OCI-M2 (cell line): Measurements from ENCODE around the gene ADGRV1.
A peak's percentile ranks its signal among the peaks of the same experiment; 100 is the strongest.
"Not testable (repeated sequence)": the region's sequence is repeated elsewhere in the genome, so short reads cannot be mapped to it uniquely, and the experiment has no call there.

Experiments
- DNase-seq: peaks from one replicate; lab custom pipeline; 2025; ENCODE audit not compliant: unreplicated experiment; lab: John Stamatoyannopoulos, UW

ADGRV1 gene

DNA sequence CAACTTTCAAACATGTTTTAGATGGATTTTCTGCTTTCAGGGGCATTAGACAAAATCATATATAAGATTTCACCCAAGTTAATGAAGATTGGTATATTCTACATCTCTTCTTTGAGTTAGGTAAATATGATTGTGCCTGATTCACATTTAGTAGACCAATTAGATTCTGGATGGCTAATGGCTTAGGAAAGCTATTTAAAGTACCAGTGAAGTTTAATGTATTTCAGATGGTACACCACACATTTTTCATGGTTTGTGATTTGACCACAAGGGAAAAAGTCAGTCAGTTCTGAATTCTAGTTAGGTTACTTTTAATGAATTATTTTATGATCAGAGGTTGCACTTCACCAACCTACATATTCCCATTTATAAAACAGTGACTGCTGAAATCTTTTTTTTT lies 409.7 kb downstream of the ADGRV1 start:
- DNase-seq, result no peak

GRCh38 chr5:90969945-90970344 lies 411.3 kb downstream of the ADGRV1 start:
- DNase-seq, result not testable (repeated sequence)

- DNase-seq, result no peak
Measured at GRCh38 chr5:90981177-90981576, 422.6 kb downstream of the ADGRV1 start.

GRCh38 chr5:90981821-90982220 lies 423.2 kb downstream of the ADGRV1 start:
- DNase-seq, result no peak

DNA sequence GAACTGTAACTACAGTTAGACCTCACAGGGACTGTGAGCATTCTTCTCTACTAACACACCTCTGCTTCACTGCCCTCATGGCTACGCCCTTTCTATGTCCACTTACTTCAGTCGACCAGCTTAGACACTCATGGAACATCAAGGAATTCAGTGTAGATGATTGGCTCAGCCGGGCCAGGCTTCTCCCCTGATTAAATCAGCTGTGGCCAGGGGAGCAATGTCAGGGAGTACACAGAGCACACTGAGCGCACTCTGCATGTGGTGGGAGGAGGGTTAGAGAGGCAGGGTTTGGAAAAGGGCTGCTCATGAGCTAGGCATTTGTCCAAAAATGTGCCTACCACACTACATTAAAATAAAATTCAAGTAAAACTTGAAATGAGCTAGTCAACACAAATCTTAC lies 424.0 kb downstream of the ADGRV1 start:
- no peak for DNase-seq

GRCh38 chr5:90983148-90983547 lies 424.6 kb downstream of the ADGRV1 start:
- peak; percentile 12 for DNase-seq

DNA sequence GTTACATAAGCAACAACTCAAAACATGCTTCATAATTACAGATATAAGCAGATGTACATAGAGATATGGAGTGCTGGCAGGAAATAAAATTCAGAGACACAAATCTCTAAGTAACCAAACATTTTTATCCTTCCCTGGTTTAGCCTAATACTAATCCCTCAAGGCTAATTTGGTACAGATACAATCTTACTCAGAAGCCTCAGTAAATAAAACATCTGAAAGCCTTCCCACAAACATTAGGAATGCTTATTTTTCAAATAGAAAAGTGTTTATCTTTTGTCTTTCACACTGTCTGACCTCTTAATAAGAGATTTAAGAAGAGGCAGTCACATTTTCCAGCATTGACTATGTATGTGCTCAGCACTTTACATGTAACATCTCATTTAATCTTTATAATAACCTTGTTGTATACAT lies 425.1 kb downstream of the ADGRV1 start:
- DNase-seq, result no peak

- DNase-seq, result no peak
Measured at GRCh38 chr5:90985341-90985740, 426.7 kb downstream of the ADGRV1 start.

GRCh38 chr5:90987726-90988125 lies 429.1 kb downstream of the ADGRV1 start:
- no peak for DNase-seq

GRCh38 chr5:90991201-90991600 lies 432.6 kb downstream of the ADGRV1 start:
- DNase-seq, result no peak

- DNase-seq, result no peak
Measured at GRCh38 chr5:90994796-90995195, 436.2 kb downstream of the ADGRV1 start.

DNA sequence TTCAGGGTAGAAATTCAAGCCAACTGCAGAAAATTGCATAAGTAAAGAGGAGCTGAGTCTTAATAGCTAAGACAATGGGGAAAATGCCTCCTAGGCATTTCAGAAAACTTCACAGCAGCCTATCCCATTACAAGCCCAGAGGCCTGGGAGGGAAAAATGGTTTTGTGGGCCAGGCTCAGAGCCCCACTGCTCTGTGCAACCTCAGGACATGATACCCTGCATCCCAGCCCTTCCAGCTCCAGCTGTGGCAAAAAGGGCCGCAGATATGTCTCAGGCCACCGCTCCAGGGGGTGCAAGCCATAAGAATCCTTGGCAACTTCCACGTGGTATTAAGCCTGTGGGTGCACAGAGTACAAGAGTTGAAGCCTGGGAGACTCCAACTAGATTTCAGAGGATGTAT lies 437.5 kb downstream of the ADGRV1 start:
- no peak for DNase-seq

DNA sequence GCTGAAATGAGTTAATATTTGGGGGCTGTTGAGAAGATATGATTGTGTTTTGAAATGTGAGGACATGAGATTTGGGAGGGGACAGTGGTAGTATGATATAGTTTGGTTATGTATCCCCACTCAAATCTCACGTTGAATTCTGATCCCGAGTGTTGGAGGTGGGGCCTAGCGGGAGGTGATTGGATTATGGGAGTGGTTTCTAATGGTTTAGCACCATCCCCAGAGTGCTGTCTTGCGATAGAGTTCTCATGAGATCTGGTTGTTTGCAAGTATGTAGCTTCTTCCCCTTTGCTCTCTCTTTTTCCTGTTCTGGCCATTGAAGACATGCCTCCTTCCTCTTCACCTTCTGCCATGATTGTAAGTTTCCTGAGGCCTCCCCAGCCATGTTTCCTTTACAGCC lies 438.5 kb downstream of the ADGRV1 start:
- no peak for DNase-seq

DNA sequence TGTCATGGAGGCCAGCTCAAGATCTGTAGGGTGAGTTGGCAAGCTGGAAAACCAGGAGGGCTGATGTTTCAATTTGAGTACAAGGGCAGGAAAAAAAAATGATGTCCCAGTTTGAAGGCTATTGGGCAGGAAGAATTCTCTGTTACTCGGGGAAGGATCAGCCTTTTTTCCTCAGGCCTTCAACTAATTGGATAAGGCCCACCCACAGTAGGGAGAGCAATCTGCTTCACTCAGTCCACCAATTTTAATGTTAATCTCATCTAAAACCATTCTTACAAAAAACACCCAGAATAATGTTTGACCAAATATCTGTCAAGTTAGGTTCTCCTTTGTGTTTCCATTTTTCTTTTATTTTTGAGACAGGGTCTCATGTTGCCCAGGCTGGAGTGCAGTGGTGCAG lies 442.1 kb downstream of the ADGRV1 start:
- DNase-seq, result no peak

DNA sequence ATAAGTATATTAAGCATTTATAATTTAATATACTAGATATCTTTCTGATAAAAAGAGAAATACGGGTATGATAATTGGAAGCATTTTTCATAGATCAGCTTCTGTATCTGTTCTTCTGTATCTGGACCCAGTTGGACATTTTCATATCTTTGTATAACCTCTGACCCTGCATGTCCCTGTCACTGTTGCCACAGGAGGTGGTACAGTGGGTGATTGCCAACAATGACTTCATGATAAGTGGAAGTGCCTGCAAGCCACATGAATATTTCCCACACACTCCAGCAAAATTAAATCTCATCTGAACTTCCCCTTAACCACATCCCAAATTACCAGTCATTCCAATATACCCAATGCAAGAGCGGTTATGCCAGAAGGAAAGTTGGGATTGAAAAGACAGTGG lies 448.1 kb downstream of the ADGRV1 start:
- DNase-seq, result no peak

DNA sequence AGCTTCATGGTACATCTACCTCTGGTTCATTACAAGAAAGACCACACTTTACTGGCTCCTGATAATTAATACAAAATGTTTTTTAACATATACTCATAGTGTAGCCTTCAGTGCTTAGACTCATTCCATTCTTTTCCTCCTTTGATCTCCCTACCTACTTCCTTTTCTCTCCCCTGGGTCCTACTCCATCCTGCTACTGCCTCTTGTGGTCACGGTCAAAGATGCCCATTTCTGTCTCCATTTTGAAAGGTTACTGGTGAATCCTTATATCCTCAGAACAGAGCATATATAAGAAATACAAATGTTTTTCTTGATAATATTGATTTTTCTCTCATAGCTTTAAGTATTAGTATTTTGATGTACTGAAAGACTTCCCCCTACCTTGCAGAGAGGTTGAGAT lies 448.7 kb downstream of the ADGRV1 start:
- no peak for DNase-seq

- no peak for DNase-seq
Measured at GRCh38 chr5:91007780-91008402, 449.3 kb downstream of the ADGRV1 start.

GRCh38 chr5:91010090-91010489 lies 451.5 kb downstream of the ADGRV1 start:
- DNase-seq, result no peak

DNA sequence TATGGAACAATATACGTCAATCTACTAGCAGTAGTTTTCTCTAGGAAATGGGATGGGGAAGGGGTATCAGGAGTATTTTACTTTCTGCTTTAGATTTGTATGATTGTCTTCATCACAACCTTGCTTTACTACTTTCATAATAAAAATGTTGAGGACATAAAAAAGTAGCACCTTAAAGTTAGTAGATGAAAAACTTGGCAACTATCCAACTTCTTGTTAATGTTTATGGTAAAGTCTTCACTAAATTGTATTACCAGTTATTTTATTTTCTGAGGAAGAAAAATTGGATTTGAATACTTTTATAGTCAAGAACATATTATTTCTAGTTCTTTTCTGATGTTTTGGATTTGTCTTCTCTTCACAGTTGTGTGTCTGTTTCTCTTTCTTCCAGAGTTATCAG lies 452.4 kb downstream of the ADGRV1 start:
- no peak for DNase-seq

GRCh38 chr5:91012867-91013266 lies 454.3 kb downstream of the ADGRV1 start:
- DNase-seq, result not testable (repeated sequence)

GRCh38 chr5:91016322-91016721 lies 457.7 kb downstream of the ADGRV1 start:
- DNase-seq, result no peak

DNA sequence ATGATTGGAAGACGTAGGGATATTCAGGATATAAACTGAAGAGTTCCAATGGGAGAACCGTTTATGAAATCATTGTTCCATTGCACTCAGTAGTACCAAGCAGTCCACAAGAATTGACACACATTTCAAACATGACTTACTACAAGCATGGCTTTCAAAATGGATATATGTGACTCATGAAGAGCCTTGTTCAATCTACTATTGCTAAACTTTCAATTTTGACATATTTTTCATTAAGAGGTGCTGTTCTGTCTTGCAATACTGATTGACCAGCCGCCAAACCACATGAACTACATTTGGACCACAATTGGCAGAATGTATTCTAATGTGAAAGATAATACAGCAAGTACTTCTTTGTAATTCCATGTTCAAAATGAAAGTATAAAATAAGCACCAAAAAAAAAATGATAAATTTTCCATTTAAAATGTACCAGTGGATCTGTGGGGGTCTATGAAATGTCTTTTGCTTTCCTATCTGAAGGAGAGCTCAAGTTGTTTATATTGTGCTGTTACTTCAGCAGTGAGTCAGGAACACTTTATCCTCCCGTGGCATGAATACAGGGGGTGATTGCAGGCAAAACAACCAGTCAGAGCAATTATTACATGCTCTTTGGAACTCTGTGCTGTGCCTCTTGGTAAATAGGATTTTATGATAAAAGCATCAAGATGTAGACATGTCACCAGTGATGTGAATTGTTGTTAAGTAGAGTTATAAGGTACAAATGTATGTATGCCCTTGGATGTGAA lies 458.5 kb downstream of the ADGRV1 start:
- DNase-seq, result no peak

- no peak for DNase-seq
Measured at GRCh38 chr5:91018200-91018599, 459.6 kb downstream of the ADGRV1 start.
